ENCODE results near the gene EPSTI1.
"Not testable (repeated sequence)": the region's sequence is repeated elsewhere in the genome, so short reads cannot be mapped to it uniquely, and the experiment has no call there.

The EPSTI1 gene

DNA sequence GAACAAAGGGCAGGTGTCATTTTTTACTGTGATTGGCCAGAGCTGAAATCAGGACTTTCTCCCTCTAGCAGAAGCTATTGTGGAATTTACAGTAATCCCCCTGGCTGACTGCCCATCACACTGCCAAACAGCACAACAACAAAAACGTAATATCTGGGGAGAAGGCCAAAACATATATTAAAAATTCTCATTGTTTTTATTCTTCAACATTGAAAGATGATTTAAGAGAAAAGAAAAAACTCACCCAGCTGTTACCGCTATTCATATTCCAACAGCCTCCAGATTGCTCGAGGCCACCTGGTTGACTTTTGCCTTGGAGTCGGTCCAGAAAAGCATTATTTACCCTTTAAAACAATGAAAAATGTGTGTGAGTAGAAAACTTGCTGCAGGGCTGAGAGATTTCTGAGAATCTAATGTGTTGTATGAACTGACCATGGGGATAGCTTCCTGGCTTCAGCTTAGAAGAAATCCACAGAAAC lies 97.2 kb downstream of the EPSTI1 start:
- no peak for DNase-seq (ENCODE audit: low read depth)

- DNase-seq (ENCODE audit: low read depth) = no peak
These were observed 98.8 kb downstream of the EPSTI1 start for GRCh38 chr13:42893214-42893671.

- no peak for DNase-seq (ENCODE audit: low read depth)
These were observed 99.3 kb downstream of the EPSTI1 start for GRCh38 chr13:42892760-42893159.

DNA sequence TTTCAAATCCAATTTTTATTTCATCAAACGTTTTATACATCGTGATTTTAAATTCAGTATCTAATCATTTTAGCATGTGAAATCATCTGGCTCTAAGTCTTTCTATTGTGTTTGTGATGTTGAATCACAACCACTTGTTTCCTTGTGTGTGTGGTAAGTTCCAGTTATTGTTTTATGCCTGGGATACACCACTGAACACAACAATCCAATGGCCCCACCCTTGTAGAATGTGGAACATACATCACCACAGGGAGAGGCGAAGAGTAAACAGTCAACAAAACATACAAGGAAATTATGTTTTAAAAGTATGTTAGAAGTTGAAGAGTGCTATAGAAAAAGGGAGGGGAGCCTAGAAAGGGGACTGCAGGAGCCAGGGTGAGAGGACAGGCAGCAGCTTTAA lies 100.5 kb downstream of the EPSTI1 start:
- no peak for DNase-seq (ENCODE audit: low read depth)

DNA sequence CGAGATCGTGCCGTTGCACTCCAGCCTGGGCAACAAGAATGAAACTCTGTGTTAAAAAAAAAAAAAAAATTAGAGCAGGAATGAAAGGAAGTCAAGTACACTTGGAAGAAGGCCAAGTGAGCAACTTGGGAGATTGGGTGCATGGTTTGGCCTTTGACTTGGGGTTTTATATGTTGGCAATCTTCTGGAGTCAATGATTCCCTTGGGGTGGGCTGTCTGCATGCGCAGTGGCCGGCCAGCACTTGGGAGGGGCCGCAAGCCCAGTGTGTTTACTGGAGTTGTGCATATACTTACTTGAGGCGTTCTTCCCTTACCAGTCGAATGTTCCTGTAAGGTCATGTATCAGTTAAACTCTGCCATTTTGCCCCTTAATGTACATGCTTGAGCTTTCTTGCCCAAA lies 106.7 kb downstream of the EPSTI1 start:
- DNase-seq (ENCODE audit: low read depth) = no peak

- no peak for DNase-seq (ENCODE audit: low read depth)
These were observed 108.1 kb downstream of the EPSTI1 start for GRCh38 chr13:42883771-42884467.

- no peak for DNase-seq (ENCODE audit: low read depth)
These were observed 108.9 kb downstream of the EPSTI1 start for GRCh38 chr13:42883142-42883541.

GRCh38 chr13:42880056-42880605 lies 111.9 kb downstream of the EPSTI1 start:
- no peak for DNase-seq (ENCODE audit: low read depth)

DNA sequence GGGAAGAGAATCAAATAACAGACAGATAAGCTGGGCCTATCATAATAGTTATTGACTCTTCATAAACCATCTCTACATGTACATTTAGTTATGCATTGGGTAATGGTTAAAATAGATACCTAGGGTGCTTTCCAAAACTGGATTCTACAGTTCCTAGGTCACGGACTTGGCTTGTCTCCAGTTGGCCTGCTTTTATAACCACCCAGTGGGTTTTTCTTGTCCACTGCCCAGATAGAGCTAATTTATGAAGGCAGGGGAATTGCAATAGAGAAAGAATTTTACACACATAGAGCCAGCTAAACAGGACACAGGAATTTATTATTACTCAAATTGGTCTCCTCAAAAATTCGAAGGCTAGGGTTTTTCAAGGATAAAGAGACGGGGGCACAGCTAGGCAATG lies 113.3 kb downstream of the EPSTI1 start:
- DNase-seq (ENCODE audit: low read depth) = no peak

- no peak for DNase-seq (ENCODE audit: low read depth)
These were observed 115.0 kb downstream of the EPSTI1 start for GRCh38 chr13:42876887-42877545.

- no peak for DNase-seq (ENCODE audit: low read depth)
These were observed 115.7 kb downstream of the EPSTI1 start for GRCh38 chr13:42876270-42876714.

GRCh38 chr13:42875475-42876269 lies 116.4 kb downstream of the EPSTI1 start:
- DNase-seq (ENCODE audit: low read depth) = no peak

DNA sequence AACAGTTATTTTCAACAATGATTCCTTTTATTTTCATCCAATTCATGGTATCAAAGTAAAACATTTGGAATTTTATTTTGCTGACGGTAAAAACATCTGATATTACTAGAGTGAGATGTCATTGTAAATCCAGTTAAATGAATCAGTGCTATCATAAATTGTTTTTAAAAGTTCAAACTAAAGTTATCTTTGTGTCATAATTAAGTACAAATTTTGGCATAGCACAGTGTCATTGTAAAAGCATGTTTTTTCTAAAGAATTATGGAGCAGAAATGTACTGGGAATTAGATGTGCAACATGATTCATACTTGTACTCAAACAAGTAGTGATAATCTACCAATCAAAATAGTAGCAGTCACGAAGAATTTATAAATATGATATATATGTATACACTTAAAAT lies 117.8 kb downstream of the EPSTI1 start:
- DNase-seq (ENCODE audit: low read depth) = no peak

- no peak for DNase-seq (ENCODE audit: low read depth)
These were observed 119.0 kb downstream of the EPSTI1 start for GRCh38 chr13:42873081-42873480.

GRCh38 chr13:42867232-42867631 lies 124.8 kb downstream of the EPSTI1 start:
- no peak for DNase-seq (ENCODE audit: low read depth)

- no peak for DNase-seq (ENCODE audit: low read depth)
These were observed 126.3 kb downstream of the EPSTI1 start for GRCh38 chr13:42865768-42866102.

GRCh38 chr13:42864952-42865767 lies 126.9 kb downstream of the EPSTI1 start:
- DNase-seq (ENCODE audit: low read depth) = no peak

DNA sequence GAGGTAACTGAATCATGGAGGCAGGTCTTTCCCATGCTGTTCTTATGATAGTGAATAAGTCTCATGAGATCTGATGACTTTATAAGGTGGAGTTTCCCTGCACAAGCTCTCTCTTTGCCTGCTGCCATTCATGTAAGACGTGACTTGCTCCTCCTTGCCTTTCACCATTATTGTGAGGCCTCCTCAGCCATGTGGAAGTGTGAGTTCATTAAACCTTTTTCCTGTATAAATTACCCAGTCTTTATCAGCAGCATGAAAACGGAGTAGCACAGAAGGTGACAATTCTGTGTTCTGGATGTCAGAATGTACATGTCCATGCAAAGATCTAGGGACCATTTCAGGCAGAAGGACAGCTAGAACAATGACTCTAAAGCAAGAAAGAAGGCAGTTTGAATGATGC lies 129.7 kb downstream of the EPSTI1 start:
- not testable (repeated sequence) for DNase-seq (ENCODE audit: low read depth)

GRCh38 chr13:42860485-42860884 lies 131.6 kb downstream of the EPSTI1 start:
- no peak for DNase-seq (ENCODE audit: low read depth)

DNA sequence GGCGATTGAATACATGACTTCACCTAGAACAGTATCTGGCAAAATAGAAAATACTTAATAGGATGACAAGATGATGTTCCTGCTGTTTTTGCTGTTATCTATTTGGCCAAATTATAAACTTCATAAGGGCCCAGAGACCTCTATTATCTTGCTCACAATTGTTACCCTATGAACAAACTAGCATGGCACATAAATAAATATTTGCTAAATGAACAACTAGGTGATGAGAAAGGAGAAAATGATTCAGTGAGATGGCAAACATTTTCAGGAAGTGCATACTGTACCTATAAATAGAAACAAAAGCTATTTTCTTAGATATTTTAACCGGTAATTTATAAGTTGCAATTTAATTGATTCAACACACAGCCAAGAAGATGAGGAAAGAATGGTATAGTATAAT lies 132.3 kb downstream of the EPSTI1 start:
- DNase-seq (ENCODE audit: low read depth) = no peak

DNA sequence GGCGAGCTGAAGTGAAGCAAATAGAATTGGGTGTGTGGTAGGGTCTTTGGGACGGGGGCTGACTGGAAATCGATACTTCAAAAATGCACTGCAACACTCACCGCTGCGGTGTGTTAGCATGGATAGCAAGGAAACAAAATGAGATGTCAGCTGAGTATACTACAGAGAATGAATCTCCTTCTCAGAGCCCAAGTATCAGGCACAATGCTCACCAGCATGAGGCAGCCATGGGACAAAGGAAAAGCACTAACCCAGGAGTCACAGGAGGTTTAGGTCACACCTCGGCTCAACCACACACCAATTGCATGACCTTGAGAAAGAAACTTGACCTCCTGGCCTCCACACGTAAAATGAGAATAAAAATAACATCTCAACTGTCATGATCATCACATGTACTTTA lies 136.6 kb downstream of the EPSTI1 start:
- DNase-seq (ENCODE audit: low read depth) = no peak

- DNase-seq (ENCODE audit: low read depth) = no peak
These were observed 139.9 kb downstream of the EPSTI1 start for GRCh38 chr13:42852136-42852535.
